HEK293 (cell line): Measurements from ENCODE around the gene NINL.

Experiments used
- ZNF23 ChIP-seq: fragments of 450-650 bp; formaldehyde crosslinking; IDR thresholded peaks from 2 replicates; pipeline ENCODE4 v1.5.1; 2016; ENCODE audit warnings: missing biosample characterization, missing genetic modification characterization, borderline replicate concordance
- ZNF416 ChIP-seq: fragments of 450-650 bp; formaldehyde crosslinking; IDR thresholded peaks from 2 replicates; pipeline ENCODE4 v1.5.1; 2016; ENCODE audit warnings: missing biosample characterization, missing genetic modification characterization

GRCh38 chr20:25514195-25514594, 71.1 kb downstream of the NINL start:
- TF ChIP-seq ZNF416 (tag by site-specific recombination) (no peak), ZNF23 (no peak)
